GM10248 (cell line): ENCODE data around the gene ARHGAP24.
"Not testable (repeated sequence)": the region's sequence is repeated elsewhere in the genome, so short reads cannot be mapped to it uniquely, and the experiment has no call there.

Experiments
- CTCF ChIA-PET: fragments of 300-600 bp; sonication (Branson Sonifier 250); formaldehyde crosslinking; extraction: SDS; loops from one replicate; lab custom pipeline; 2021; ENCODE audit warnings: antibody characterized with exemption; lab: Yijun Ruan, JAX
- POLR2A ChIA-PET: fragments of 350-650 bp; sonication (Branson Sonifier 250); formaldehyde crosslinking; extraction: SDS; loops from one replicate; lab custom pipeline; 2020; ENCODE audit warnings: antibody characterized with exemption; lab: Yijun Ruan, JAX
- DNase-seq: peaks from one replicate; pipeline ENCODE4 v3.0.0; 2012; ENCODE audit errors: extremely low spot score
- TF ChIP-seq, protein P1 (sequence below): IDR thresholded peaks from 2 replicates; pipeline ENCODE4 v1.5.1; 2012; ENCODE audit warnings: mild to moderate bottlenecking, low read depth; ENCODE audit errors: extremely low read depth, missing control alignments, control extremely low read depth

ARHGAP24 gene

DNA sequence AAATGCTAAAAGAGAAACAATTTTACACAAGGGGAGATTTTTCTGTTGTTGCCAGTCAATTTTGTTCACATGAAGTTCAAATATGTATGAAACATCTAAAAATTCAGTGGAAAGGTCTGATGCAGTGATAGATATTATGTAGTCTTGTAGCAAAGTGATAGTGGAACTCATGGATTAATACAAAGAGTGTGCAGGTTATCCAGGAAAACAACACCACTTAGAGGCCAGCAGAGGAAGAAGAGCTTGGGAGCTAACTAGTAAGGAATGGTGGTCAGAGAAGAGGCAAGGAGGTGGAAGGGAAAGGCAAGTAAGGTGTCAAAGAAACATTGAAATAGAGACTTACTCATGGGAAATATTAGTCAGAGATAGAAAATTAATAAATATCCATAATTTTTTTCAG lies 489.3 kb downstream of the ARHGAP24 start:
- DNase-seq = no peak
- CTCF ChIA-PET = interaction anchor here (1.7 kb wide), 1 partner anchor 22 kb away, joined by 3 read pairs; no protein-coding TSS in a partner anchor
- POLR2A ChIA-PET = no interaction called here
- TF ChIP-seq, protein P1, sequence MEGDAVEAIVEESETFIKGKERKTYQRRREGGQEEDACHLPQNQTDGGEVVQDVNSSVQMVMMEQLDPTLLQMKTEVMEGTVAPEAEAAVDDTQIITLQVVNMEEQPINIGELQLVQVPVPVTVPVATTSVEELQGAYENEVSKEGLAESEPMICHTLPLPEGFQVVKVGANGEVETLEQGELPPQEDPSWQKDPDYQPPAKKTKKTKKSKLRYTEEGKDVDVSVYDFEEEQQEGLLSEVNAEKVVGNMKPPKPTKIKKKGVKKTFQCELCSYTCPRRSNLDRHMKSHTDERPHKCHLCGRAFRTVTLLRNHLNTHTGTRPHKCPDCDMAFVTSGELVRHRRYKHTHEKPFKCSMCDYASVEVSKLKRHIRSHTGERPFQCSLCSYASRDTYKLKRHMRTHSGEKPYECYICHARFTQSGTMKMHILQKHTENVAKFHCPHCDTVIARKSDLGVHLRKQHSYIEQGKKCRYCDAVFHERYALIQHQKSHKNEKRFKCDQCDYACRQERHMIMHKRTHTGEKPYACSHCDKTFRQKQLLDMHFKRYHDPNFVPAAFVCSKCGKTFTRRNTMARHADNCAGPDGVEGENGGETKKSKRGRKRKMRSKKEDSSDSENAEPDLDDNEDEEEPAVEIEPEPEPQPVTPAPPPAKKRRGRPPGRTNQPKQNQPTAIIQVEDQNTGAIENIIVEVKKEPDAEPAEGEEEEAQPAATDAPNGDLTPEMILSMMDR = no peak

- DNase-seq, POLR2A ChIA-PET: not testable (repeated sequence)
- CTCF ChIA-PET = interaction anchor here (1.4 to 1.7 kb wide), 3 partner anchors 22 to 820 kb away, joined by 3 to 4 read pairs (median 3); no protein-coding TSS in a partner anchor
Observed at GRCh38 chr4:85965017-85965416, 490.1 kb downstream of the ARHGAP24 start.

DNA sequence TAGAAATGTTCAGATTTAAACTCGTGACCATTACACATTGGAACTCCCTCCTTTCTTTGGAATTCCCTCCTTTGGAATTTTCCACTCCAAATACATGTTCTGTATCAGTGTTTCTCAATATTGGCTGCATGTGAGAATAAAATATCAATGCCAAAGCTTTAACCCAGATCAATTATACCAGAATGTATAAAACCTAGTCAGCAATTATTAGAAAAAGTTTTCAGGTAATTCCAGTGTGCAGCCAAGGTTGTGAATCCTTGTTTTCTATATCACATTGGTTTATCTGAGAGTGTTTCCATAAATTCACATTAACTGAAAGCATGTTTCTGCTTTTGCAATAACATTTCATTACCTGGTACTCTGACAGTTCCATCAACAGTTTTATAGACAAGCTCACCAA lies 490.6 kb downstream of the ARHGAP24 start:
- POLR2A ChIA-PET = no interaction called here
- CTCF ChIA-PET = interaction anchor here (1.4 to 1.7 kb wide), 3 partner anchors 22 to 820 kb away, joined by 3 to 4 read pairs (median 3); no protein-coding TSS in a partner anchor
- TF ChIP-seq, protein P1 = no peak
- DNase-seq = no peak

- ChIA-PET CTCF (interaction anchor here (1.7 kb wide), 1 partner anchor 21 kb away, joined by 4 read pairs; no protein-coding TSS in a partner anchor), POLR2A (no interaction called here)
- DNase-seq = no peak
- TF ChIP-seq, protein P1 = no peak
Observed at GRCh38 chr4:85966373-85966772, 491.4 kb downstream of the ARHGAP24 start.

DNA sequence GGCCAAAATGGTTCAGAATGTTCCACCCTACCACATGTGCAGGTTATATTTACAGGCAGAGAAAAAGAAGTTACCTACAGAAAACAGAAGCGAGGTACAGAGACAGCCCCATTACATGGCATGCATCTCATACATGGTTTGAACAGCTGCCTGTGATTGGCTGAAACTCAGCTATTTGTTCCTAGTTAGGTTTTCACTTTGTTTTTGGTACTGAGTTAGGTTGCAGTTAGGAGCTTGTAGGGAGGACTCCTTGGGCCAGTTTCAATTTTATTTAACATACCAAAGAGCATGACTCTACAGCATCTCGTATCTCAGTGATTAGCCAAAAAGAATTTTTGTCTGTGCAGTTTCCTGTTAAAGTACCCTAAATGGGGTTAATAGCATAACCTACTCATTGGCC lies 492.9 kb downstream of the ARHGAP24 start:
- CTCF ChIA-PET = interaction anchor here (1.3 to 2.3 kb wide), 2 partner anchors 14 to 206 kb away, joined by 3 to 6 read pairs; no protein-coding TSS in a partner anchor
- TF ChIP-seq, protein P1 = no peak
- POLR2A ChIA-PET = no interaction called here
- no peak for DNase-seq

DNA sequence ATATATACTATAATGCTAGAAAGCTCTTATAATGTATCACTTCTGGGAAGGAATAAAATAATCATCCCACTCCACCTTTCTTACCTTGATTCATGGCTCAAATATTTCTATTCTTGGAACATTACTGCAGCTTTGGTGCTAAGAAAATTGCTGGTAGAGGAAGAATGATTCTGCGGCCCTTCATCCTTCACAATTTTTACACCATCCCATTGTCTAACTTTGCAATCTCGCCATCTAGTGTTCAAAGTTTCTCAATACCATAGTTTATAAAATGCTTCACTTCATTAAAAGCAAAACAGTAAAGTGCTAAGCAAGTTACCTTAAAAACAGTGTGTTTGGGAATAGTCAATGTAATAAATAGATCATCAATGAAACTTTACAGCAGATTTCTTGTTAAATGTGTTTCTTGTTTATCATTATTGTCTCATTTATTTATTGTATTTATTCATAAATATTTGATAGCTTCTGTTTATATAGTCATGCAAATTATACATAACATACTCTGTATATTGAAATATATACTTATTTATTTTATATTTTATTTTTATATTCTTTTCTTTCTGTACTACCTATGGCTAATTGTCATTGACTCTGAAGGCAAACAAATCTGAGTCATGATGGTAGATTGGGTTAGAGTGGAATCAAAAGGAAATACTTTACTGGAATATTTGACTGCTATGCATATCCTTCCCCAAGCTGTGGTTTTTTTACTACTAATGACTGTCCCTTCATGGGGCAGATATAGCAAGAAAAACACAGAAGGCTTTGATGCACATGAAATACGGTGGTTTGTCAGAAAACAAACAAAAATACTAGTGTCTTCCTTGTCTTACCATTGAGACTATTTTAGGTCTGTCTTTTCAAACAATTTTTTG lies 494.2 kb downstream of the ARHGAP24 start:
- peak; percentile 37 for DNase-seq
- ChIA-PET CTCF (interaction anchor here (0.9 to 2.3 kb wide), 11 partner anchors 13 to 885 kb away, joined by 3 to 7 read pairs (median 4); no protein-coding TSS in a partner anchor), POLR2A (no interaction called here)
- TF ChIP-seq, protein P1 = peak; percentile 44
